MM.1S (cell line): ENCODE data around the gene SPR.
A peak's percentile ranks its signal among the peaks of the same experiment; 100 is the strongest.

ENCODE experiments used
- DNase-seq: peaks from one replicate; pipeline ENCODE4 v3.0.0-alpha.2; 2015
- H2AFZ ChIP-seq: fragments of 300-600 bp; sonication (generic); 2 replicates; pipeline ENCODE4 v1.6.0; 2016; ENCODE audit warnings: antibody characterized with exemption, low read length
- H3F3A ChIP-seq: fragments of 300-600 bp; sonication (generic); 2 replicates; pipeline ENCODE4 v1.6.1; 2016; ENCODE audit warnings: mild to moderate bottlenecking, antibody characterized with exemption, low read length, moderate library complexity, mixed read lengths; ENCODE audit not compliant: insufficient read depth
- H3K27ac ChIP-seq: fragments of 300-600 bp; sonication (generic); 2 replicates; pipeline ENCODE4 v1.5.1; 2016; ENCODE audit warnings: mild to moderate bottlenecking, low read length
- H3K27me3 ChIP-seq: fragments of 300-600 bp; sonication (generic); replicated peaks from 2 replicates; pipeline ENCODE4 v1.6.0; 2016; ENCODE audit warnings: low read length; ENCODE audit not compliant: insufficient read depth
- H3K36me3 ChIP-seq: fragments of 300-600 bp; sonication (generic); replicated peaks from 2 replicates; pipeline ENCODE4 v1.6.1; 2016; ENCODE audit warnings: mild to moderate bottlenecking, low read length, mixed read lengths; ENCODE audit not compliant: insufficient read depth
- H3K4me1 ChIP-seq: fragments of 300-600 bp; sonication (generic); 2 replicates; pipeline ENCODE4 v1.6.1; 2016; ENCODE audit warnings: low read length, mixed read lengths
- H3K4me2 ChIP-seq: fragments of 300-600 bp; sonication (generic); 2 replicates; pipeline ENCODE4 v1.6.0; 2016; ENCODE audit warnings: low read depth, low read length
- H3K4me3 ChIP-seq: fragments of 300-600 bp; sonication (generic); 2 replicates; pipeline ENCODE4 v1.5.1; 2016; ENCODE audit warnings: low read length, mixed read lengths
- H3K79me2 ChIP-seq: fragments of 300-600 bp; sonication (generic); 2 replicates; pipeline ENCODE4 v1.6.1; 2016; ENCODE audit warnings: mixed run types, low read length, mixed read lengths
- H3K9ac ChIP-seq: fragments of 300-600 bp; sonication (generic); 2 replicates; pipeline ENCODE4 v1.6.1; 2016; ENCODE audit warnings: low read length, mixed read lengths
- H3K9me2 ChIP-seq: fragments of 300-600 bp; sonication (generic); replicated peaks from 2 replicates; pipeline ENCODE4 v1.6.1; 2016; ENCODE audit warnings: mild to moderate bottlenecking, low read length, mixed read lengths; ENCODE audit not compliant: insufficient read depth
- H3K9me3 ChIP-seq: fragments of 300-600 bp; sonication (generic); replicated peaks from 2 replicates; pipeline ENCODE4 v1.6.1; 2016; ENCODE audit warnings: mild to moderate bottlenecking, low read length, mixed read lengths; ENCODE audit not compliant: insufficient read depth
- H4K20me1 ChIP-seq: fragments of 300-600 bp; sonication (generic); 2 replicates; pipeline ENCODE4 v1.6.1; 2016; ENCODE audit warnings: mild to moderate bottlenecking, low read length, moderate library complexity, mixed read lengths; ENCODE audit not compliant: insufficient read depth
- CTCF ChIP-seq: fragments of 300-600 bp; sonication (generic); IDR thresholded peaks from 2 replicates; pipeline ENCODE4 v1.5.1; 2016; ENCODE audit warnings: antibody characterized with exemption, low read length, mixed read lengths
- EZH2 ChIP-seq: fragments of 300-600 bp; sonication (generic); optimal IDR thresholded peaks from 2 replicates; pipeline ENCODE3; 2017; ENCODE audit warnings: low read depth, mild to moderate bottlenecking, antibody characterized with exemption, low read length, mixed read lengths
- EZH2phosphoT487 ChIP-seq: fragments of 300-600 bp; sonication (generic); IDR thresholded peaks from 2 replicates; pipeline ENCODE4 v1.6.1; 2018; ENCODE audit warnings: antibody characterized with exemption, low read length

The SPR gene

DNA sequence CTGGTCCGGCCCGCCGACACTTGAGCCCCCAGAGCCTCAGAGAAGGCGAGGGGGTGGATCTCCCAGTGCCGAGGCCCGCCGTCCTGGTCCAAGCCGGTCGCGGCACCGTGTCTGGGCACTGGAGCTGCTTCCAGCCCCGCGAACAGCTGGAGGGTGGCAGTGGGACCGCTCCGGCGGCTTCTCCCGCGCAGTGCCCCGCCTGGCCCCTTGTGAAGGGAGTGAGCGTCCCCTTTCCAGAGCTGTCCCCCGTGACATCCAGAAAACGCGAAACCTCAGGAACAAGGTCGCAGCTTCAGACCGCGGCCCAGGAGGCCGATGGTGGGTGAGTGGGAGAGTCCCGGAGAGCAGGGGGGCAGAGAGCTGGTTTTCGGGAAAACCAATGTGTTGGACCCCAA lies 29.5 kb downstream of the SPR start:
- Histone ChIP-seq H3K9me3 (no peaks in the 10 kb centered on the region), H3K4me3 (peak overlapping the region; percentile 79), H3K79me2 (no peaks in the 10 kb centered on the region), H4K20me1 (0 out of 2 replicates have a peak, but pooled peaks cover 2% of the 10 kb centered on the region), H3K9me2 (no peaks in the 10 kb centered on the region), H3K9ac (peak overlapping the region; percentile 65; the same call in 1 of the 2 replicates), H3K36me3 (no peaks in the 10 kb centered on the region), H3K27ac (no peak overlapping the region), H2AFZ (peak overlapping the region; percentile 93), H3K4me2 (peak overlapping the region; percentile 100), H3K27me3 (peaks cover 79% of the 10 kb centered on the region), H3F3A (no peaks in the 10 kb centered on the region), H3K4me1 (peaks cover 4% of the 10 kb centered on the region; the same call in 1 of the 2 replicates)
- no peak for TF ChIP-seq CTCF
- TF ChIP-seq EZH2: no peak
- TF ChIP-seq EZH2phosphoT487: no peak
- DNase-seq: no peak

DNA sequence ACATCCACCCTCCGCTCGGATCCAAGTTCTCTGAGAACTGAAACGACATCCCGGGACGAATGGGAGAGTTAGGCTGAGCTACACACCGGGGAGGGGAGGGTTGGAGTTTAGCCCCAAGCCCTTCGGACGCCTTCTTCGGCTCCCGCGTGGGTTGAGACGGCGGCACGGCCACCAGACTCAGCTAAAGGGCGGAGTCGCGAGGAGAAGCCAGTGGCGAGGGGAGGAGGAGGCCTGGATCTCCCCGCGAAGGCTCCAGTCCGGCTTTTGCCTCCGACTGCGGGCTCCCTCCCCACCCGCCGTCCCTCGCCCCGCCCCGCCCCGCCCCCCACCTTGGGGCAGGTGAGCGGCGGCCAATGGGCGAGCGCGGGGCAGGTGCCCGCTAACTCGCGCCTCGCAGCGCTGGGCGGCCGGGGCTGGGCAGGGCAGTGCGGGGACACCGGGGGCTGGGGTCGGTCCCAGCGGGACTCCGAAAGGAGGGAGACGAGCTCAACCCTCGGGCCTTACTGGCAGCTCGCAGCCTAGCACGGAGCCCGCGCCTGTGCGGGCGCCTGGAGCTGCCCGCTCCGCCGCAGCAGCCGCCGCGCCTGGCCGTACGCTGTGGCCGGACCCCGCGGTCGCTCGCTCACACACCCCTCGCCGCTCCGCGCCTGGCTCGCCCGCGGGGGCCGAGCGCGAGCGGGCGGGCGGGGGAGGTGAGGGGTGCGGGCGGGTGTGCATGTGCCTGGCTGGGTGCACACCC lies 30.1 kb downstream of the SPR start, which contains the start of gene EMX1:
Gene EMX1 (plus strand): TSS at position 382 of the 739 bp plus-strand sequence. CDS start 334 bp downstream, at position 716.
- Histone ChIP-seq H3K9me3 (no peaks in the 10 kb centered on the region), H3K79me2 (no peaks in the 10 kb centered on the region), H3F3A (no peaks in the 10 kb centered on the region), H3K27ac (peak within 1 kb of the TSS; percentile 6; the same call in 1 of the 2 replicates), H2AFZ (peak within 1 kb of the TSS; percentile 93), H3K4me2 (peak within 1 kb of the TSS; percentile 100), H3K4me1 (peaks cover 4% of the 10 kb centered on the region; the same call in 1 of the 2 replicates), H3K36me3 (no peaks in the 10 kb centered on the region), H3K9ac (peak within 1 kb of the TSS; percentile 65; the same call in 1 of the 2 replicates), H3K4me3 (peak within 1 kb of the TSS; percentile 79), H3K27me3 (peaks cover 80% of the 10 kb centered on the region), H3K9me2 (no peaks in the 10 kb centered on the region), H4K20me1 (0 out of 2 replicates have a peak, but pooled peaks cover 2% of the 10 kb centered on the region)
- peak; percentile 88 for DNase-seq
- TF ChIP-seq CTCF (no peak), EZH2 (no peak), EZH2phosphoT487 (no peak)

- no peaks in the 10 kb centered on the region for H3K9me2 ChIP-seq
- no peaks in the 10 kb centered on the region for H3K79me2 ChIP-seq
- no peaks in the 10 kb centered on the region for H3F3A ChIP-seq
- H3K4me3 ChIP-seq: no peak overlapping the region
- peaks cover 80% of the 10 kb centered on the region for H3K27me3 ChIP-seq
- no peak overlapping the region for H2AFZ ChIP-seq
- DNase-seq: no peak
- 0 out of 2 replicates have a peak, but pooled peaks cover 2% of the 10 kb centered on the region for H4K20me1 ChIP-seq
- no peaks in the 10 kb centered on the region for H3K9me3 ChIP-seq
- no peak overlapping the region for H3K9ac ChIP-seq
- H3K4me1 ChIP-seq: peaks cover 4% of the 10 kb centered on the region; the same call in 1 of the 2 replicates
- no peak overlapping the region for H3K4me2 ChIP-seq
- H3K27ac ChIP-seq: no peak overlapping the region
- no peak for TF ChIP-seq CTCF
- TF ChIP-seq EZH2: peak; percentile 52
- TF ChIP-seq EZH2phosphoT487: 0 out of 2 replicates have a peak, but pooled peaks have one; percentile 41
- no peaks in the 10 kb centered on the region for H3K36me3 ChIP-seq
Observed at GRCh38 chr2:72917877-72918553, 30.8 kb downstream of the SPR start.
